ENCODE results near the gene BTG3.

DNA sequence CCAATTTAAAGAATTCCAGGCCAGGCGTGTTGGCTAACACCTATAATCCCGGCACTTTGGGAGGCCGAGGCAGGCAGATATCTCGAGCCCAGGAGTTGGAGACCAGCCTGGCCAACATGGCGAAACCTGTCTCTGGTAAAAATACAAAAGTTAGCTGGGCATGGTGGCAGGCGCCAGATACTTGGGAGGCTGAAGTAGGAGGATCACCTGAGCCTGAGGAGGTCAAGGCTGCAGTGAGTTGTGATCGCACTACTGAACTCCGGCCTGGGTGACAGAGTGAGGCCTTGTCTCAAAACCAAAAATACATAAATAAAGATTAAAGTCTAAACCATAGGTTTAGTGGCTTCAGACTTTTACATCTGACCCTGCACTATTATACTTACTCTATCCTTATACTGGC is 32.4 kb downstream of the BTG3 start:
- TF ChIP-seq, protein P1, sequence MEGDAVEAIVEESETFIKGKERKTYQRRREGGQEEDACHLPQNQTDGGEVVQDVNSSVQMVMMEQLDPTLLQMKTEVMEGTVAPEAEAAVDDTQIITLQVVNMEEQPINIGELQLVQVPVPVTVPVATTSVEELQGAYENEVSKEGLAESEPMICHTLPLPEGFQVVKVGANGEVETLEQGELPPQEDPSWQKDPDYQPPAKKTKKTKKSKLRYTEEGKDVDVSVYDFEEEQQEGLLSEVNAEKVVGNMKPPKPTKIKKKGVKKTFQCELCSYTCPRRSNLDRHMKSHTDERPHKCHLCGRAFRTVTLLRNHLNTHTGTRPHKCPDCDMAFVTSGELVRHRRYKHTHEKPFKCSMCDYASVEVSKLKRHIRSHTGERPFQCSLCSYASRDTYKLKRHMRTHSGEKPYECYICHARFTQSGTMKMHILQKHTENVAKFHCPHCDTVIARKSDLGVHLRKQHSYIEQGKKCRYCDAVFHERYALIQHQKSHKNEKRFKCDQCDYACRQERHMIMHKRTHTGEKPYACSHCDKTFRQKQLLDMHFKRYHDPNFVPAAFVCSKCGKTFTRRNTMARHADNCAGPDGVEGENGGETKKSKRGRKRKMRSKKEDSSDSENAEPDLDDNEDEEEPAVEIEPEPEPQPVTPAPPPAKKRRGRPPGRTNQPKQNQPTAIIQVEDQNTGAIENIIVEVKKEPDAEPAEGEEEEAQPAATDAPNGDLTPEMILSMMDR (IDR thresholded peaks at IDR 0.05; ENCODE audit: poor library complexity, severe bottlenecking) = no peak
- no peak for TF ChIP-seq MXI1 (conservative IDR thresholded peaks at IDR 0.05; ENCODE audit: poor library complexity, severe bottlenecking)
- TF ChIP-seq EZH2 (IDR thresholded peaks at IDR 0.05; ENCODE audit: borderline replicate concordance, insufficient read depth, low read length, poor library complexity, severe bottlenecking) = no peak
- no peak for TF ChIP-seq EP300 (conservative IDR thresholded peaks at IDR 0.05; ENCODE audit: poor library complexity, severe bottlenecking)
- TF ChIP-seq SMC3 (conservative IDR thresholded peaks at IDR 0.05; ENCODE audit: poor library complexity) = no peak

Data from neural cell (in vitro differentiated cells).